ENCODE measurements around the gene EMILIN2.

GRCh38 chr18:2913398-2914005 is 66.7 kb downstream of the EMILIN2 start:
- TF ChIP-seq POLR2A (IDR thresholded peaks at IDR 0.05; ENCODE audit: low read length): no peak
- no peak for TF ChIP-seq GATA1 (IDR thresholded peaks at IDR 0.05; ENCODE audit: low read depth, low read length)
